ENCODE measurements around the gene TUT4. TPM values are rescaled to one million over a fixed set of nuclear protein-coding genes. Genes with fewer than 3 reads are reported as not detected.

The TUT4 gene
- total RNA-seq, 1 donor from 2014 or later: 17.6 TPM

DNA sequence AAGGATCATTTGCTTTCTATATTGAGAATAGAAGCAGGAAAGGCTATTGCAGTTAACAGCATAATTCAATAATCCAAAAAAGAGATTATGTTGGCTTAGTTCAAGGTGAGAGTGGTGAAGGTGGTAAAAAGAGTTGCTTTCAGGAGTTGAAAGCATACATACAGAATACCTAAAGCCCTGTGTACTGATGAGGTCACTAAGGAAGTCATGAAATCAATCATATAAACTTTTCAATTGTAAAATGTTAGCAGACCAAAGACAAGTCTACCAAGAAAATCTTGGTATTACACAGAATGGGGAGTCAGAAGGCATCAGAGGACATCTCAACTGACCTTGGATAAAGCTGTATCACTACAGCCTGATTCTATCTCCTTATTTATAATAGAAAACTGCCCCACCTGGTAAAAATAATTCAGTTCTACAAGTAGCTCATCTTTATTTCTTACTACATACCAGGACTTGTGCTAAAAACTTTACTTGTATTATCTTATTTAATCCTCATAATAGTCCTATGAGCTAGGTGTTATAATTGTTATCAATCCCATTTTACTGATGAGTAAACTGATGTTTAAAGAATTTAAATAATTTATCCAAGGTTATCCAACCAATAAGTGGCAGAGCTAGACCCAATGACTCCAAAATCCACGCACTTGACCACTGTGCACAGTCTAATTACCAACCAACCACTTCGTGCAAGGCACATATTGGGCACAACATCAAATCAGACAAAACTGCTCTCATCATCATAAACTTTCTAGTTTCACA lies 40.9 kb downstream of the TUT4 start:
- FAIRE-seq (no peak), DNase-seq (ENCODE audit: low read depth) (no peak)
- Histone ChIP-seq H3K4me3 (ENCODE audit: low read depth, low read length) (no peak overlapping the region), H3K27me3 (ENCODE audit: control insufficient read depth, insufficient read depth, low read length) (no peaks in the 10 kb centered on the region), H3K36me3 (ENCODE audit: control insufficient read depth, insufficient read depth, low read length) (peaks cover 1% of the 10 kb centered on the region)
- TF ChIP-seq, protein P1, sequence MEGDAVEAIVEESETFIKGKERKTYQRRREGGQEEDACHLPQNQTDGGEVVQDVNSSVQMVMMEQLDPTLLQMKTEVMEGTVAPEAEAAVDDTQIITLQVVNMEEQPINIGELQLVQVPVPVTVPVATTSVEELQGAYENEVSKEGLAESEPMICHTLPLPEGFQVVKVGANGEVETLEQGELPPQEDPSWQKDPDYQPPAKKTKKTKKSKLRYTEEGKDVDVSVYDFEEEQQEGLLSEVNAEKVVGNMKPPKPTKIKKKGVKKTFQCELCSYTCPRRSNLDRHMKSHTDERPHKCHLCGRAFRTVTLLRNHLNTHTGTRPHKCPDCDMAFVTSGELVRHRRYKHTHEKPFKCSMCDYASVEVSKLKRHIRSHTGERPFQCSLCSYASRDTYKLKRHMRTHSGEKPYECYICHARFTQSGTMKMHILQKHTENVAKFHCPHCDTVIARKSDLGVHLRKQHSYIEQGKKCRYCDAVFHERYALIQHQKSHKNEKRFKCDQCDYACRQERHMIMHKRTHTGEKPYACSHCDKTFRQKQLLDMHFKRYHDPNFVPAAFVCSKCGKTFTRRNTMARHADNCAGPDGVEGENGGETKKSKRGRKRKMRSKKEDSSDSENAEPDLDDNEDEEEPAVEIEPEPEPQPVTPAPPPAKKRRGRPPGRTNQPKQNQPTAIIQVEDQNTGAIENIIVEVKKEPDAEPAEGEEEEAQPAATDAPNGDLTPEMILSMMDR (IDR thresholded peaks at IDR 0.05; ENCODE audit: insufficient read depth, low read length, severe bottlenecking): no peak

DNA sequence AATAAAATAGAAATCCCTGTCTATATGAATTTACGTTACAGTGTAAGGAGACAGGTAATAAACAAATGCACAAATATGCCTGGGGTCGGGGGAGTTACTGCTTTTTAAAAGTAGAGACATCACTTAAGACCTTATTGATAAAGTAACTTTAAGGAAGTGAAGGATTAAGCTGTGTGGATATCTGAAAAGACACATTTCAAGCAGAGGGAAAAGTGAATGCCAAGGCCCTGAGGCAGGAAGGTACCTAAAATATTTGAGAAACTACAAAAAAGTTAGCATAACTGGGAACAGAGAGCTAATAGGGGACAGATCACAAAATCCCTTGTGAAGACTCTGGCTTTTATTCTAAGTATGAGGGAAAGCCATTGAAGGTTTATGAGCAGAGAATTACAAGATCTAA lies 41.5 kb downstream of the TUT4 start:
- no peak for FAIRE-seq
- TF ChIP-seq, protein P1 (IDR thresholded peaks at IDR 0.05; ENCODE audit: insufficient read depth, low read length, severe bottlenecking): no peak
- Histone ChIP-seq H3K4me3 (ENCODE audit: low read depth, low read length) (no peak overlapping the region), H3K36me3 (ENCODE audit: control insufficient read depth, insufficient read depth, low read length) (peaks cover 1% of the 10 kb centered on the region), H3K27me3 (ENCODE audit: control insufficient read depth, insufficient read depth, low read length) (no peaks in the 10 kb centered on the region)
- DNase-seq (ENCODE audit: low read depth): no peak

DNA sequence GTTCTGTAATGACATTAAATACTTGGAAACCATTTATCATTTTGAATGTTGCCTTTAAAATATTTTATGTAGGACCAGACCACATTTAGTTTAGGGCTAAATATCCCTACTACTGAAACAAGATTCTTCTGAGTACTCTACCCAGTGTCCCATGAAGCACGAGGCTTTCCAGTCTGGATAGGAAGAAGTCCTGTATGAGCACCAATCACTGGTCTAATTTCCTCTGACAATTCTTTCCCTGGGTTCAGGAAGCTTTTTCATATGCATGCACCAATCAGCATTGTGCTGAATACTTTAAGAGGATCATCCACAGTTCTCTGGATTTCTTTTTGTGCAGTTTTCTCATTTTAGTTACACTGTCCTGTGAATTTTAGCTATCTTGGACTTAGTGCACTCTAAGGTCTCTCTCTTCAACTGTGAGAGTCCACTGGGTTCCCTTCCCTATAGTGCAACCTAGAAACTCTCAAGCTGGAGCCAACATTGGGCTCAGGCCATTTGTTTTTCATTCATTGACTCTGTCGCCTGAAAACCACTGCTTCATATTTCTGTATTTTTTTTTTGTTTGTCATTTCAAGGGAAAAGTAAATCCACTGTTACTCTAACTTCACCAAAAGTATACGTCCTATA lies 45.9 kb downstream of the TUT4 start:
- no peak for FAIRE-seq
- H3K27me3 ChIP-seq (ENCODE audit: control insufficient read depth, insufficient read depth, low read length): no peaks in the 10 kb centered on the region
- H3K36me3 ChIP-seq (ENCODE audit: control insufficient read depth, insufficient read depth, low read length): peaks cover 1% of the 10 kb centered on the region
- H3K4me3 ChIP-seq (ENCODE audit: low read depth, low read length): no peak overlapping the region
- no peak for DNase-seq (ENCODE audit: low read depth)
- TF ChIP-seq, protein P1 (IDR thresholded peaks at IDR 0.05; ENCODE audit: insufficient read depth, low read length, severe bottlenecking): no peak

DNA sequence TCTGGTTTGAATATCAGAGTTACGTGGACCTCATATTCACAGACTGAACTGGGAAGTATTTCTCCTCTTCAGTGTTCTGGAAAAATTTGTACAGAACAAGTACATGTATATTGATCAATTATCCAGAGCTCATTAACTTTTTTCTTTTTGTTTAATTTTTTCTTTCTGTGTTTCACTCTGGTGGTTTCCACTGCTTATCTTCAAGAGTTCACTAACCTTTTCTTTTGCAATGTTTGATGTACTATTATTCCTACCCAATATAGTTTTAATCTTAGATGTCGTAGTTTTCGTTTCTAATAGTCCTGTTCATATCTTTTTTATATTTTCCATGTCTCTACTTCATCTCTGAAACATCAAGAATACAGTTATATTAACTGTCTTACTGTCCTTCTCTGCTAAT lies 46.5 kb downstream of the TUT4 start:
- DNase-seq (ENCODE audit: low read depth): no peak
- no peak overlapping the region for H3K4me3 ChIP-seq (ENCODE audit: low read depth, low read length)
- TF ChIP-seq, protein P1 (IDR thresholded peaks at IDR 0.05; ENCODE audit: insufficient read depth, low read length, severe bottlenecking): no peak
- no peaks in the 10 kb centered on the region for H3K27me3 ChIP-seq (ENCODE audit: control insufficient read depth, insufficient read depth, low read length)
- FAIRE-seq: no peak
- H3K36me3 ChIP-seq (ENCODE audit: control insufficient read depth, insufficient read depth, low read length): peaks cover 1% of the 10 kb centered on the region

DNA sequence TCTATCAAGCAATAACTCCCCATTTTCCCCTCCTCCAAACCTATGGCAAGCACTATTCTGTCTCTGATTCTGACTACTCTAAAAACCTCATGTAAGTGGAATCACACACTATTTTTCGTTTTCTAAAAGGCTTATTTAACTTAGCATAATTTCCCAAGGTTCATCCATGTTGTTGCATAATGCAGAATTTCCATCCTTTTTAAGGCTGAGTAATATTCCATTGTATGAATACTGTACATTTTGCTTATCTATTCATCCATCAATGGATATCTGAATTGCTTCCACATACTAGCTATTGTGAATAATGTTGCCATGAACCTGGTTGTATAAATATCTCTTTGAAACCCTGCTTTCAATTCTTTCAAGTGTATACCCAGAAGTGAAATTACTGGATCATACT lies 48.2 kb downstream of the TUT4 start:
- H3K4me3 ChIP-seq (ENCODE audit: low read depth, low read length): no peak overlapping the region
- no peaks in the 10 kb centered on the region for H3K27me3 ChIP-seq (ENCODE audit: control insufficient read depth, insufficient read depth, low read length)
- DNase-seq (ENCODE audit: low read depth): no peak
- H3K36me3 ChIP-seq (ENCODE audit: control insufficient read depth, insufficient read depth, low read length): no peaks in the 10 kb centered on the region
- FAIRE-seq: no peak
- TF ChIP-seq, protein P1 (IDR thresholded peaks at IDR 0.05; ENCODE audit: insufficient read depth, low read length, severe bottlenecking): no peak
